GM12892 (cell line): ENCODE measurements around the gene NFIL3.

Source experiments
- POLR2A ChIP-seq: IDR thresholded peaks from 2 replicates; pipeline ENCODE4 v1.6.1; 2011; ENCODE audit warnings: low read depth, low read length, control low read depth
- TAF1 ChIP-seq: IDR thresholded peaks from 2 replicates; pipeline ENCODE4 v1.6.1; 2011; ENCODE audit warnings: low read depth, mild to moderate bottlenecking, control low read depth, low read length, borderline replicate concordance

- TF ChIP-seq POLR2A: no peak
- no peak for TF ChIP-seq TAF1
Observed at GRCh38 chr9:91415290-91415689, 8.3 kb downstream of the NFIL3 start.
